Type B pancreatic cell (in vitro differentiated cells): ENCODE results near the gene FAM228A. TPM values are rescaled to one million over a fixed set of nuclear protein-coding genes. Genes with fewer than 3 reads are reported as not detected.

ENCODE experiments used
- DNase-seq: peaks from one replicate; pipeline ENCODE4 v3.0.0; 2021; ENCODE audit warnings: mixed read lengths; ENCODE audit not compliant: unreplicated experiment; ENCODE audit errors: extremely low spot score
- H3K27ac Mint-ChIP-seq: 2 replicates; pipeline ENCODE4 v1.8.0; 2021; ENCODE audit warnings: mild to moderate bottlenecking, mixed read lengths
- H3K27me3 Mint-ChIP-seq: 2 replicates; pipeline ENCODE4 v1.8.0; 2021; ENCODE audit warnings: mixed read lengths
- H3K36me3 Mint-ChIP-seq: 2 replicates; pipeline ENCODE4 v1.8.0; 2021; ENCODE audit warnings: mixed read lengths
- H3K4me1 Mint-ChIP-seq: one replicate; pipeline ENCODE4 v1.8.0; 2021; ENCODE audit warnings: mixed read lengths; ENCODE audit not compliant: unreplicated experiment
- H3K4me3 Mint-ChIP-seq: 2 replicates; pipeline ENCODE4 v1.8.0; 2021; ENCODE audit warnings: mild to moderate bottlenecking, mixed read lengths
- H3K9me3 Mint-ChIP-seq: 2 replicates; pipeline ENCODE4 v1.8.0; 2021; ENCODE audit warnings: mixed read lengths
- total RNA-seq: library from RNA; stranded (reverse); gene quantifications from 2 replicates; pipeline ENCODE4 v1.2.1, GENCODE V29; 2021; ENCODE audit warnings: low replicate concordance
- TF ChIP-seq, protein P1 (sequence below): fragments of 200-600 bp; sonication (generic); conservative IDR thresholded peaks from 2 replicates; pipeline ENCODE4 v1.5.0; 2021; ENCODE audit warnings: antibody characterized with exemption, mild to moderate bottlenecking

FAM228A gene
- total RNA-seq, 1 donor from 2014 or later: not detected

- H3K27ac Mint-ChIP-seq: no peak overlapping the region
- H3K4me1 Mint-ChIP-seq: no peaks in the 10 kb centered on the region
- peaks cover 29% of the 10 kb centered on the region for H3K36me3 Mint-ChIP-seq
- no peak for DNase-seq
- no peak overlapping the region for H3K4me3 Mint-ChIP-seq
- peaks cover 5% of the 10 kb centered on the region for H3K9me3 Mint-ChIP-seq
- no peaks in the 10 kb centered on the region for H3K27me3 Mint-ChIP-seq
- TF ChIP-seq, protein P1, sequence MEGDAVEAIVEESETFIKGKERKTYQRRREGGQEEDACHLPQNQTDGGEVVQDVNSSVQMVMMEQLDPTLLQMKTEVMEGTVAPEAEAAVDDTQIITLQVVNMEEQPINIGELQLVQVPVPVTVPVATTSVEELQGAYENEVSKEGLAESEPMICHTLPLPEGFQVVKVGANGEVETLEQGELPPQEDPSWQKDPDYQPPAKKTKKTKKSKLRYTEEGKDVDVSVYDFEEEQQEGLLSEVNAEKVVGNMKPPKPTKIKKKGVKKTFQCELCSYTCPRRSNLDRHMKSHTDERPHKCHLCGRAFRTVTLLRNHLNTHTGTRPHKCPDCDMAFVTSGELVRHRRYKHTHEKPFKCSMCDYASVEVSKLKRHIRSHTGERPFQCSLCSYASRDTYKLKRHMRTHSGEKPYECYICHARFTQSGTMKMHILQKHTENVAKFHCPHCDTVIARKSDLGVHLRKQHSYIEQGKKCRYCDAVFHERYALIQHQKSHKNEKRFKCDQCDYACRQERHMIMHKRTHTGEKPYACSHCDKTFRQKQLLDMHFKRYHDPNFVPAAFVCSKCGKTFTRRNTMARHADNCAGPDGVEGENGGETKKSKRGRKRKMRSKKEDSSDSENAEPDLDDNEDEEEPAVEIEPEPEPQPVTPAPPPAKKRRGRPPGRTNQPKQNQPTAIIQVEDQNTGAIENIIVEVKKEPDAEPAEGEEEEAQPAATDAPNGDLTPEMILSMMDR: no peak
Observed at GRCh38 chr2:24152413-24153197, 22.2 kb upstream of the FAM228A start.

DNA sequence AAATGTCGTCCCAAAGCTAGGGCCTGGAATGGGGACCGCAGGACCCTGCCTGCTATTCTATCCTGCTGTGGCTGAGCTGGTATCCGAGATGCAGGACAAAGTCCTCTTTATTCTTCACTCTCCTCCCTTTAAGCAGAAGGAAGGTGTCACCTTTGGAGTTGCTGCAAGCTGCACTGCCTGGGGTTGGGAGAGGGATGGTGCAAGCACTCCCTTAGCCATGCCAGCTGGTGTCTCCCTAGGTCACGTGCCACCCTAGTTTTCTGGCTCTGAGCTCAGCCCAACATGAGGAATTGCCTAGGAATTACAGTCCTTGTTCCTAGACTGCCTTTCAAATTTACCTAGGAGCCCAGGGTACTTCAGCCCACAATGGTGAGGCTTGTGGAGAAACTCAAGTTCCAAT is 21.4 kb upstream of the FAM228A start:
- H3K27me3 Mint-ChIP-seq: no peaks in the 10 kb centered on the region
- H3K27ac Mint-ChIP-seq: no peak overlapping the region
- TF ChIP-seq, protein P1: no peak
- no peak for DNase-seq
- no peak overlapping the region for H3K4me3 Mint-ChIP-seq
- H3K4me1 Mint-ChIP-seq: no peaks in the 10 kb centered on the region
- H3K9me3 Mint-ChIP-seq: peaks cover 4% of the 10 kb centered on the region
- peaks cover 27% of the 10 kb centered on the region for H3K36me3 Mint-ChIP-seq

DNA sequence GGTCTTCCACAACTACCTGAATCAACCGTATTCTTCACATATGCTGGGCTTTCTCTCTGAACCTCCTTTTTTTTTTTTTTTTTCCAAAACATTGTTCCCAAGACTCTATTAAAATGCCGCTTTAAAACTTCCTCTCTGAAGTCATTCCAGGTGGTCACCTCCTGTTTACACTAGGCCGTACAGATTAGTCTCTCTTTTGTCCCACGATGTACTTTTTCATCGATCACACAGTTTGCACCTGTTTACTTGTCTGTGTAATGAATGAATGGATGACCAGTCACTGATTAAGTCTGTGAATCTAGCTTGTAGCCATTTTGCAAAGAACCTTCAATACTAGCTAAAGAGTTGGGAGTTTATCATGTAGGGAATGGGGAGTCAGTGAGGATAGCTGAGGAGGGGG is 16.7 kb upstream of the FAM228A start:
- H3K36me3 Mint-ChIP-seq: peaks cover 18% of the 10 kb centered on the region
- no peaks in the 10 kb centered on the region for H3K9me3 Mint-ChIP-seq
- DNase-seq: no peak
- H3K27me3 Mint-ChIP-seq: no peaks in the 10 kb centered on the region
- no peak overlapping the region for H3K27ac Mint-ChIP-seq
- no peaks in the 10 kb centered on the region for H3K4me1 Mint-ChIP-seq
- TF ChIP-seq, protein P1: no peak
- H3K4me3 Mint-ChIP-seq: no peak overlapping the region

- no peak for DNase-seq
- Mint-ChIP-seq H3K4me1 (no peaks in the 10 kb centered on the region), H3K36me3 (peaks cover 18% of the 10 kb centered on the region), H3K27me3 (no peaks in the 10 kb centered on the region), H3K27ac (no peak overlapping the region), H3K9me3 (no peaks in the 10 kb centered on the region), H3K4me3 (no peak overlapping the region)
- TF ChIP-seq, protein P1: no peak
Observed at GRCh38 chr2:24159708-24160107, 15.1 kb upstream of the FAM228A start.

DNA sequence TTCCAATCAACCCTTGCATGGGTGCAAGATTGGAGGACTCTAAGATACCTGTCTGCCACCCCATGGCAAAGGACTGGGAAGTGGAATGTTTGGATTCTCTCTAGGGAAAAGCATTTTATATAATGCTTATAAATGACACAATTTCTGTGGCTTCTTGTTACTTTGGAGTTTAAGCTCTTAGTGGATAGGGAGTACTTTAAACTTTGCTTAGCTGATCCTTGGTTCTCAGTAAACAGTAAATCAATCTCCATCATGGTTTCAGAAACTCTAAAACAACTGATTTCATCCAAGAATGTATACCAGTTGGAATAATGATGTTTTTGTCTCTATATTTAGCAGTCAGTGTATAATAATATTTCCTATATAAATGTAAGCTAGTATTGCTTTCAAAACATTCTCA is 14.1 kb upstream of the FAM228A start:
- H3K27ac Mint-ChIP-seq: no peak overlapping the region
- no peak overlapping the region for H3K4me3 Mint-ChIP-seq
- peaks cover 18% of the 10 kb centered on the region for H3K36me3 Mint-ChIP-seq
- H3K4me1 Mint-ChIP-seq: no peaks in the 10 kb centered on the region
- TF ChIP-seq, protein P1: no peak
- H3K9me3 Mint-ChIP-seq: no peaks in the 10 kb centered on the region
- no peak for DNase-seq
- H3K27me3 Mint-ChIP-seq: no peaks in the 10 kb centered on the region
